GM18861 (cell line): ENCODE measurements around the gene ASTN1.

Experiments
- ATAC-seq: cut with Tn5 transposase; IDR thresholded peaks from one replicate; pipeline ENCODE4 v1.9.1; 2021; ENCODE audit not compliant: unreplicated experiment

Gene ASTN1

GRCh38 chr1:176994931-176995596 is 169.4 kb downstream of the ASTN1 start:
- no peak for ATAC-seq

- no peak for ATAC-seq
Measured at GRCh38 chr1:176993587-176993986, 170.9 kb downstream of the ASTN1 start.

GRCh38 chr1:176989754-176990153 is 174.8 kb downstream of the ASTN1 start:
- ATAC-seq: no peak

- no peak for ATAC-seq
Measured at GRCh38 chr1:176989023-176989422, 175.5 kb downstream of the ASTN1 start.

GRCh38 chr1:176987016-176987415 is 177.5 kb downstream of the ASTN1 start:
- ATAC-seq: no peak

- ATAC-seq: no peak
Measured at GRCh38 chr1:176983731-176984130, 180.8 kb downstream of the ASTN1 start.

- no peak for ATAC-seq
Measured at GRCh38 chr1:176976771-176977170, 187.7 kb downstream of the ASTN1 start.

GRCh38 chr1:176976225-176976624 is 188.3 kb downstream of the ASTN1 start:
- no peak for ATAC-seq

GRCh38 chr1:176964687-176965086 is 199.8 kb downstream of the ASTN1 start:
- ATAC-seq: no peak

- ATAC-seq: no peak
Measured at GRCh38 chr1:176963181-176963580, 201.3 kb downstream of the ASTN1 start.

GRCh38 chr1:176961678-176962077 is 202.8 kb downstream of the ASTN1 start:
- no peak for ATAC-seq

- ATAC-seq: no peak
Measured at GRCh38 chr1:176959191-176959820, 205.2 kb downstream of the ASTN1 start.

GRCh38 chr1:176957603-176958002 is 206.9 kb downstream of the ASTN1 start:
- ATAC-seq: no peak

- ATAC-seq: no peak
Measured at GRCh38 chr1:176954242-176954641, 210.3 kb downstream of the ASTN1 start.

- no peak for ATAC-seq
Measured at GRCh38 chr1:176950736-176951324, 213.7 kb downstream of the ASTN1 start.

- peak; percentile 62 for ATAC-seq
Measured at GRCh38 chr1:176949033-176949662, 215.4 kb downstream of the ASTN1 start.

- ATAC-seq: no peak
Measured at GRCh38 chr1:176944606-176945005, 219.9 kb downstream of the ASTN1 start.

- no peak for ATAC-seq
Measured at GRCh38 chr1:176943783-176944182, 220.7 kb downstream of the ASTN1 start.

- no peak for ATAC-seq
Measured at GRCh38 chr1:176942346-176942745, 222.2 kb downstream of the ASTN1 start.

- no peak for ATAC-seq
Measured at GRCh38 chr1:176939993-176940392, 224.5 kb downstream of the ASTN1 start.

- ATAC-seq: no peak
Measured at GRCh38 chr1:176938375-176938774, 226.1 kb downstream of the ASTN1 start.

- no peak for ATAC-seq
Measured at GRCh38 chr1:176934370-176934769, 230.1 kb downstream of the ASTN1 start.
